B cell (primary cell): ENCODE measurements around the gene CBX6.

Experiments used
- EZH2 ChIP-seq: IDR thresholded peaks from 2 replicates; pipeline ENCODE4 v1.6.1; 2012; ENCODE audit warnings: borderline replicate concordance, low read depth, mild to moderate bottlenecking, moderate library complexity, low read length; ENCODE audit not compliant: insufficient read depth, poor library complexity, severe bottlenecking
- TF ChIP-seq, protein P1 (sequence below): fragments of 200-600 bp; IDR thresholded peaks from one replicate; pipeline ENCODE4 v1.8.0; 2022; ENCODE audit warnings: antibody characterized with exemption, mild to moderate bottlenecking

- TF ChIP-seq, protein P1, sequence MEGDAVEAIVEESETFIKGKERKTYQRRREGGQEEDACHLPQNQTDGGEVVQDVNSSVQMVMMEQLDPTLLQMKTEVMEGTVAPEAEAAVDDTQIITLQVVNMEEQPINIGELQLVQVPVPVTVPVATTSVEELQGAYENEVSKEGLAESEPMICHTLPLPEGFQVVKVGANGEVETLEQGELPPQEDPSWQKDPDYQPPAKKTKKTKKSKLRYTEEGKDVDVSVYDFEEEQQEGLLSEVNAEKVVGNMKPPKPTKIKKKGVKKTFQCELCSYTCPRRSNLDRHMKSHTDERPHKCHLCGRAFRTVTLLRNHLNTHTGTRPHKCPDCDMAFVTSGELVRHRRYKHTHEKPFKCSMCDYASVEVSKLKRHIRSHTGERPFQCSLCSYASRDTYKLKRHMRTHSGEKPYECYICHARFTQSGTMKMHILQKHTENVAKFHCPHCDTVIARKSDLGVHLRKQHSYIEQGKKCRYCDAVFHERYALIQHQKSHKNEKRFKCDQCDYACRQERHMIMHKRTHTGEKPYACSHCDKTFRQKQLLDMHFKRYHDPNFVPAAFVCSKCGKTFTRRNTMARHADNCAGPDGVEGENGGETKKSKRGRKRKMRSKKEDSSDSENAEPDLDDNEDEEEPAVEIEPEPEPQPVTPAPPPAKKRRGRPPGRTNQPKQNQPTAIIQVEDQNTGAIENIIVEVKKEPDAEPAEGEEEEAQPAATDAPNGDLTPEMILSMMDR, result no peak
- TF ChIP-seq EZH2, result no peak
Measured at GRCh38 chr22:38853196-38853651, 18.8 kb downstream of the CBX6 start.
